ENCODE results near the gene PADI1.

Gene PADI1

GRCh38 chr1:17272646-17273045 lies 67.7 kb downstream of the PADI1 start:
- DNase-seq (ENCODE audit: low spot score) = no peak

GRCh38 chr1:17273096-17273495 lies 68.2 kb downstream of the PADI1 start:
- DNase-seq (ENCODE audit: low spot score) = no peak

- DNase-seq (ENCODE audit: low spot score) = peak; percentile 36
Observed at GRCh38 chr1:17274186-17275170, 69.5 kb downstream of the PADI1 start.

- DNase-seq (ENCODE audit: low spot score) = no peak
Observed at GRCh38 chr1:17276568-17276967, 71.6 kb downstream of the PADI1 start.

- DNase-seq (ENCODE audit: low spot score) = no peak
Observed at GRCh38 chr1:17277511-17278159, 72.7 kb downstream of the PADI1 start.

GRCh38 chr1:17278996-17279830 lies 74.3 kb downstream of the PADI1 start:
- DNase-seq (ENCODE audit: low spot score) = no peak

GRCh38 chr1:17280436-17280835 lies 75.5 kb downstream of the PADI1 start:
- no peak for DNase-seq (ENCODE audit: low spot score)

GRCh38 chr1:17280894-17281293 lies 76.0 kb downstream of the PADI1 start:
- no peak for DNase-seq (ENCODE audit: low spot score)

GRCh38 chr1:17281775-17282181 lies 76.8 kb downstream of the PADI1 start:
- DNase-seq (ENCODE audit: low spot score) = no peak

- DNase-seq (ENCODE audit: low spot score) = no peak
Observed at GRCh38 chr1:17282836-17283235, 77.9 kb downstream of the PADI1 start.

GRCh38 chr1:17286646-17287045 lies 81.7 kb downstream of the PADI1 start:
- DNase-seq (ENCODE audit: low spot score) = no peak

- no peak for DNase-seq (ENCODE audit: low spot score)
Observed at GRCh38 chr1:17287130-17287776, 82.3 kb downstream of the PADI1 start.

GRCh38 chr1:17289721-17290120 lies 84.8 kb downstream of the PADI1 start:
- no peak for DNase-seq (ENCODE audit: low spot score)

GRCh38 chr1:17290553-17290952 lies 85.6 kb downstream of the PADI1 start:
- DNase-seq (ENCODE audit: low spot score) = no peak

- DNase-seq (ENCODE audit: low spot score) = no peak
Observed at GRCh38 chr1:17292299-17293160, 87.6 kb downstream of the PADI1 start.

- DNase-seq (ENCODE audit: low spot score) = no peak
Observed at GRCh38 chr1:17293681-17294425, 88.9 kb downstream of the PADI1 start.

GRCh38 chr1:17295292-17295691 lies 90.4 kb downstream of the PADI1 start:
- DNase-seq (ENCODE audit: low spot score) = no peak

Measured in activated CD4-positive, alpha-beta T cell treated with anti-CD3 and anti-CD28 coated beads, Interleukin-2, Interleukin-4, amounts not matched to agents 100 ng/mL and 50 ng/mL, durations not matched to agents 16 hours and 8 hours (primary cell).